Central memory CD8-positive, alpha-beta T cell (primary cell): Measurements from ENCODE around the gene YIF1A.
"Not testable (repeated sequence)": the region's sequence is repeated elsewhere in the genome, so short reads cannot be mapped to it uniquely, and the experiment has no call there.

Experiments
- ATAC-seq: fragments of 150-1000 bp; cut with Tn5 transposase; replicated peaks from 2 replicates; pipeline ENCODE4 v1.10.0; 2022; ENCODE audit warnings: mild to moderate bottlenecking, moderate FRiP score, moderate number of reproducible peaks; ENCODE audit not compliant: poor library complexity, severe bottlenecking; ENCODE audit errors: extremely low read depth
- DNase-seq, 2 donors: peaks; one replicate each; pipeline ENCODE4 v3.0.0; 2021; ENCODE audit warnings: low spot score in 2 of 2
- H3K27ac Mint-ChIP-seq: one replicate; pipeline ENCODE4 v1.8.0; 2022; ENCODE audit warnings: low read depth, mild to moderate bottlenecking, moderate library complexity, mixed read lengths
- H3K27me3 Mint-ChIP-seq: one replicate; pipeline ENCODE4 v1.8.0; 2022; ENCODE audit warnings: mixed read lengths
- H3K36me3 Mint-ChIP-seq: one replicate; pipeline ENCODE4 v1.8.0; 2022; ENCODE audit warnings: mild to moderate bottlenecking, moderate library complexity, mixed read lengths; ENCODE audit not compliant: insufficient read depth
- H3K4me1 Mint-ChIP-seq: one replicate; pipeline ENCODE4 v1.8.0; 2022; ENCODE audit warnings: mixed read lengths
- H3K4me3 Mint-ChIP-seq: one replicate; pipeline ENCODE4 v1.8.0; 2022; ENCODE audit warnings: mild to moderate bottlenecking, moderate library complexity, mixed read lengths
- H3K9me3 Mint-ChIP-seq: one replicate; pipeline ENCODE4 v1.8.0; 2022; ENCODE audit warnings: mixed read lengths

Gene YIF1A

DNA sequence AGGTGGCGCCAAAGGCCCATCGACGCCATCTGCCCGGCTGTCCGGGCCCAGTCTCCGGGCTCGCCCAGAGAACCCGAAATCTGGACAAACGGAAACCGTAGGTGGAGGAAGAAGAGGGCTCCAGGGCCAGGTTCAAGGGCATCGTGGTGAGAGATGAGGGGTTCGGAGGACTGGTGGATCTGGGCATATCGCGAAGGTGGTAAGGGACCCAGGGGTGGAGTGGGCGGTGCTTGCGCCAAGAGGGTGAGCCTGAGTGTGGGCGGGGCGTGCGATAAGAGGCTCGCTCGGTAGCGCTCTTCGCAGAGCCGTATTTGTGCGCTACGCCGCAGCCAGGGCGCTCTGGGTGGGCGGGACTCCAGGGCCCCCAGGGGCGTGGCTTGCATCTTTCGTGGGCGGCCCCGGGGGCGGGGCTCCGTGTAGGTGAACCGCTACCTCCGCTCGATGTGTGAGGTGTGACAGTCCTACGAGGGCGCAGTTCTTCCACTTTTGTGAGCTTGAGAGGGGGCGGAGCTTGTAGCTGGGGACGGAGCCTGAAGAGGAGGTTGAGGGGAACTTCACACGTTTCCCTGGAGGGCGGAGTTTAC lies 23.1 kb upstream of the YIF1A start:
- Mint-ChIP-seq H3K27ac (peak overlapping the region; percentile 85), H3K4me3 (peak overlapping the region; percentile 79), H3K4me1 (peaks cover 28% of the 10 kb centered on the region), H3K27me3 (no peaks in the 10 kb centered on the region), H3K9me3 (no peaks in the 10 kb centered on the region), H3K36me3 (peaks cover 17% of the 10 kb centered on the region)
- ATAC-seq (peak; percentile 73), DNase-seq (peak; percentile 99)

GRCh38 chr11:66311470-66311964 lies 22.6 kb upstream of the YIF1A start:
- Mint-ChIP-seq H3K36me3 (peaks cover 17% of the 10 kb centered on the region), H3K9me3 (no peaks in the 10 kb centered on the region), H3K4me3 (peak overlapping the region; percentile 79), H3K27me3 (no peaks in the 10 kb centered on the region), H3K27ac (peak overlapping the region; percentile 85), H3K4me1 (peaks cover 28% of the 10 kb centered on the region)
- ATAC-seq (peak; percentile 31), DNase-seq (no peak)

- Mint-ChIP-seq H3K4me1 (peaks cover 26% of the 10 kb centered on the region), H3K36me3 (peaks cover 14% of the 10 kb centered on the region)
- H3K4me3 Mint-ChIP-seq, ATAC-seq, DNase-seq, H3K9me3 Mint-ChIP-seq, H3K27ac Mint-ChIP-seq, H3K27me3 Mint-ChIP-seq: not testable (repeated sequence)
These were observed 22.0 kb upstream of the YIF1A start for GRCh38 chr11:66310803-66311440.

GRCh38 chr11:66310324-66310723 lies 21.4 kb upstream of the YIF1A start:
- no peaks in the 10 kb centered on the region for H3K27me3 Mint-ChIP-seq
- peaks cover 20% of the 10 kb centered on the region for H3K4me1 Mint-ChIP-seq
- H3K4me3 Mint-ChIP-seq, result no peak overlapping the region
- peaks cover 11% of the 10 kb centered on the region for H3K36me3 Mint-ChIP-seq
- ATAC-seq (no peak), DNase-seq (no peak)
- no peak overlapping the region for H3K27ac Mint-ChIP-seq
- no peaks in the 10 kb centered on the region for H3K9me3 Mint-ChIP-seq

GRCh38 chr11:66309475-66309874 lies 20.5 kb upstream of the YIF1A start:
- Mint-ChIP-seq H3K27ac (no peak overlapping the region), H3K36me3 (peaks cover 11% of the 10 kb centered on the region), H3K4me3 (no peak overlapping the region), H3K4me1 (peaks cover 17% of the 10 kb centered on the region), H3K27me3 (no peaks in the 10 kb centered on the region), H3K9me3 (no peaks in the 10 kb centered on the region)
- DNase-seq (no peak), ATAC-seq (no peak)

- Mint-ChIP-seq H3K27me3 (no peaks in the 10 kb centered on the region), H3K27ac (no peak overlapping the region), H3K9me3 (no peaks in the 10 kb centered on the region), H3K4me1 (no peaks in the 10 kb centered on the region), H3K4me3 (no peak overlapping the region), H3K36me3 (no peaks in the 10 kb centered on the region)
- ATAC-seq (no peak), DNase-seq (no peak)
These were observed 13.7 kb upstream of the YIF1A start for GRCh38 chr11:66302656-66303055.

DNA sequence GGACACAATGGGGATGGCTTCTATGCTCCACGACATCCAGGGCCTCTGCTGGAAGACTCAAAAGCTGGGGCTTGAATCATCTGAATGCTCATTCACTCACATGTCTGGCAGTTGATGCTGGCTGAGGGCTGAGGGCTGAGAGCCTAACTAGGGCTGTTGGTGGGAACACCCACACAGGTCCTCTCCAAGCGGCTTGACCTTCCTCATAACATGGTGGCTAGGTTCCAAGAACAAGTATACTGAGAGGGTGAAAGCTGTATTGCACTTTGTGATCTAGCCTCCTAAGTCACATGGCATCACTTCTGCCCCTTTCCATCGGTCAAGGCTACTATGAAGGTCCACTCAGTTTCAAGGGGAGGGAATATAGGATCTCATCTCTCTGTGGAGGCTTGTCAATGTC lies 10.2 kb upstream of the YIF1A start:
- Mint-ChIP-seq H3K4me3 (no peak overlapping the region), H3K9me3 (no peaks in the 10 kb centered on the region), H3K27ac (no peak overlapping the region), H3K27me3 (peaks cover 10% of the 10 kb centered on the region), H3K4me1 (no peaks in the 10 kb centered on the region), H3K36me3 (peaks cover 3% of the 10 kb centered on the region)
- no peak for DNase-seq
- no peak for ATAC-seq

DNA sequence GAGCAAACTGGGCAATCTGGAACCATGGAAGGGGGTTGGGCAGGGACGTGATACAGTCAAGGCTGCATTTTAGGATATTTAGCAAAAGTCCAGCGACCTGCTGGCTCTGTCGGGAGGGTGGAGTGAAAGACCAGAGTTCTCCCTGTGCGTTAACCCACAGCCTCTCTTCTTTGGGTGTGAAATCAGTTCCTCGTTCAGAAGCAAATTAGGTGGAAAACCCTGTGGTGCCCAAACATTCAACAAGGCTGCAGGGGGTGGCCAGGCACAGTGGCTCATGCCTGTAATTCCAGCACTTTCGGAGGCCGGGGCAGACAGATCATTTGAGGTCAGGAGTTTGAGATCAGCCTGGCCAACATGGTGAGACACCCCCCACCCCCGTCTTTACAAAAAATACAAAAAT lies 8.7 kb upstream of the YIF1A start:
- Mint-ChIP-seq H3K9me3 (no peaks in the 10 kb centered on the region), H3K27me3 (peaks cover 21% of the 10 kb centered on the region), H3K4me1 (no peaks in the 10 kb centered on the region), H3K36me3 (peaks cover 4% of the 10 kb centered on the region), H3K27ac (no peak overlapping the region), H3K4me3 (no peak overlapping the region)
- no peak for DNase-seq
- ATAC-seq, result no peak

- Mint-ChIP-seq H3K27ac (no peak overlapping the region), H3K4me1 (peaks cover 5% of the 10 kb centered on the region), H3K4me3 (no peak overlapping the region), H3K9me3 (no peaks in the 10 kb centered on the region), H3K27me3 (peaks cover 27% of the 10 kb centered on the region), H3K36me3 (peaks cover 4% of the 10 kb centered on the region)
- no peak for ATAC-seq
- DNase-seq, result no peak
These were observed 6.0 kb upstream of the YIF1A start for GRCh38 chr11:66294626-66295620.

DNA sequence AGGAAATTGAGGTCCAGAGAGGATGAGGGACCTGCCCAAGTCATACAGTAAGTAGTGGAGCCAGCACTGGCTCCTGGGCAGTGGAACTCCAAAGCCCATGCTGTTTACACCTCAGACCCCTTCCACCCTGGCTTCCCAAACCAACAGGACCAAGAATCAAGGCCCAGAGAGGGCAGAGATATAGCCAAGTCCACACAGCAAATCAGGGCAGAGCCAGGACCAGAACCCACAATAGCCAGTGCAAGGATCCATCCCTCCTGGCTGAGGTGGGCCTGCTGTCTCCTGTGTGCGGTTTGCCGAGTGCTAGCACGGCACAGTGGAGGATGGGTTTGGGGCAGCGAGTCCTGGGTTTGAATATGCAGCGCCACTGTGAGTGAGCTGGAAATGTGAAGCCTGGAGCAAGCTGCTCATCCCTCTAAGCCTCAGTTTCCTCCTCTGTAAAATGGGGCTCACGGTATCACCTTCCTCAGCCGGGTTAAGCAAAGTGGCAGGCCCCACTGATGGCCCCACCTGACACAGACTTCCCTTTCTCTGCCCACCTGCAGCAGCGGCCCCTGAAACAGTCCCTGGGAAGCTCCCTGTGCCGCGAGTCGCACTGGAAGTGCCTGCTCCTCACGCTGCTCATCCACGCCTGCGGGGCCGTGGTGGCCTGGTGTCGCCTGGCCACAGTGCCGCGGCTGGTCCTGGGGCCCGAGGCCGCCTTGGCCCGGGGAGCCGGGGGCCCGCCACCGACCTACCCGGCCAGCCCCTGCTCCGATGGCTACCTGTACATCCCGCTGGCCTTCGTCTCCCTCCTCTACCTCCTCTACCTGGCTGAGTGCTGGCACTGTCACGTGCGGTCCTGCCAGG lies 5.1 kb upstream of the YIF1A start:
- Mint-ChIP-seq H3K36me3 (peaks cover 5% of the 10 kb centered on the region), H3K4me3 (peak overlapping the region; percentile 46), H3K4me1 (peaks cover 15% of the 10 kb centered on the region), H3K27me3 (peaks cover 27% of the 10 kb centered on the region), H3K27ac (no peak overlapping the region), H3K9me3 (no peaks in the 10 kb centered on the region)
- DNase-seq (no peak), ATAC-seq (no peak)

- Mint-ChIP-seq H3K4me3 (peak overlapping the region; percentile 46), H3K27me3 (peaks cover 27% of the 10 kb centered on the region), H3K9me3 (no peaks in the 10 kb centered on the region), H3K27ac (no peak overlapping the region), H3K4me1 (peaks cover 19% of the 10 kb centered on the region), H3K36me3 (peaks cover 8% of the 10 kb centered on the region)
- DNase-seq (no peak), ATAC-seq (no peak)
These were observed 4.4 kb upstream of the YIF1A start for GRCh38 chr11:66293352-66293751.
